CD4-positive, alpha-beta T cell treated with Interleukin-6 at 100 ng/mL for 8 hours (primary cell): ENCODE data around the gene SHLD3.
A peak's percentile ranks its signal among the peaks of the same experiment; 100 is the strongest.
"Not testable (repeated sequence)": the region's sequence is repeated elsewhere in the genome, so short reads cannot be mapped to it uniquely, and the experiment has no call there.

Experiments used
- DNase-seq: peaks from one replicate; pipeline ENCODE4 v3.0.0-alpha.2; 2020; ENCODE audit warnings: mixed read lengths, low spot score

Gene SHLD3, protein sequence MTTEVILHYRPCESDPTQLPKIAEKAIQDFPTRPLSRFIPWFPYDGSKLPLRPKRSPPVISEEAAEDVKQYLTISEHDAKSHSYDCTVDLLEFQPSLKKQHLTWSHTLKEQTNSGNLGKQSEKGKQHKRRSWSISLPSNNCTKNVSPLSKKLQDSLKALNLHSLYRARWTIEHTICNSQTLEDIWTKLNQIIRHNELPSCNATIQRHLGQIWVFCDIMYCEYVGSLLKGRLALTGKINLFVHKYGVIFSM

DNA sequence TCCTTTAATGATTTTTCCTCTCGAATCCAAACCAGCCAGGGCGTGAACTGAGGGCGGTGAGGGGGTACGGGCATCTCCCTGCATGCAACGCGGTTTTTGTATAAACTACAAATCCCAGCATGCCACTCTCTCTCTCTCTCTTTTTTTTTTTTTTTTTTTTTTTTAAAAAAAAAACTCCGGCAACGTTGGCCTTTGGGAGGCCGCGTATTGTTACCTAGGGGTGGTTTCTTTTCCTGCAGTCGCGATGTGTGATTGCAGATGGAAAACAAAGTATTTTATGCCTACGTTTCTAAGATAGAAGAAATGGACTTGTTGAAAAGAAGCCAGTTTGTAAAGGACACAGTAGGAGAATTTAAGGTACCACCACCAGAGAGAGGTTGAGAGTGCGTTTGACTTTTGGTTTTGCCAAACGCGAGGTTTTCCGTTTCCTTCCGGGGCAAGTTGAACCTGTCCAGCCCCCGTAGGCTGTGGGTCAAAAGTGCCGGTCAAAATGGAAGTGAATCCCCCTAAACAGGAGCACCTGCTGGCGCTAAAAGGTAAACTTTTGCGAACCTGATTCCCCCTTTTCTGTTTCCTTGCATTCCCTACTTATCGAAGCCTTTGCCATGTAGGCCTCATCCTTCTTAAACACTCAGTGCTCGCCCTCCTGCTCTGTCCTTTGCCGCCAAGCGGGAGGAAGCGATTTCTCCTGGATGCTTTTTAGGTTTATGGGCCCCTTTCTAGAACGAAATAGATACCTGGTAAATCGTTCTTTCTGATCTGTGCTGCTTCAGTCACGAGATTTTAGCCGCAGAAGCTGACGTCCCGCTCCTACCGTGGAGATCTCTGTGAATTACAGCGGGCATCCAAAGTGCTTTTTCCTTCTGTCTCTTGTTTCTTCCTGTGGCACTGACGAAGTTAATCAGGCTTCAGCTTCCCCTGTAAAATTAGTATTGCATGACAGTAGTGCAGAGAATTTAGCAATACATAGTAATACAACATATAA lies at the start of gene SHLD3, which contains the start of gene TRAPPC13:
SHLD3 (plus strand) TSS at position 457 of the 985 bp plus-strand sequence. CDS start 4,561 bp downstream, outside the sequence.
TRAPPC13 (plus strand) TSS at position 457 of the 985 bp plus-strand sequence; CDS start at position 491, 34 bp downstream.
- DNase-seq = peak; percentile 87

DNA sequence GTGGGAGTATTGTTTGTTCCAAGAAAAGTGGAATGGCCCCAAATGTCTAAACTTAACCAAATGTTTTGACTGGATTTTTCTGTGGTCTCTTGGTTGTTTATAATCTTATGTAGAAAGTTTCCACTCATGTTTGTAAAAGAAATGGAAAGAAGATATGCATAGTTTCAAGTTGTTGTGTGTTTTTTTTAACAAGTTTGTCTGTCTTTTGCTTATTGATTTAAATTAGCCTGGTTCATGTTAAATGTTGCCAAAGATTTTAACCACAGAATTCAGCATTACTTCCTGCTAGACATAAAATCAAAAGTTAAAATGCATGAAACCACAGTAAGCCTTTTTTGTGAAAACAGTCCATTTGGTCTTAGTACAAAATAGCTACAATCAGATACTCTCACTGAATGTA lies 47.7 kb upstream of the SHLD3 start:
- DNase-seq = no peak

DNA sequence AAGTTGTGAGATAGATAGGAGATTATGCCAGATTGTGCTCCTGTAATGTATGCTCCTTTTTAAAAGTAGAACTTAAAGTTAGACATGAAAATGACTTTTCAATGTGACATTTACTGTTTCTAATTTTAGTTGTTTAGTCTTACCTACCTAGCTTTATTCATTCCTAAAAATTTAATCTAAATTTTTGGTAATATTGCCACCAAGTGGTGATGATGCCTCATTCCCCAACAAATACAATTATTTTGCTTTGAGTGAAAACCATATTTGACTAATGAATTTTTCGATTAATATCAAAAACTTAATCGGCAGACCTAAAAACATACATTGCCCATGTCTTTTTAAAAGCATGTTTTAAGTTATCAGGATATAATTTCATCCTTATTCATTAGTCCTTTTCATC lies 36.1 kb upstream of the SHLD3 start:
- DNase-seq = no peak

DNA sequence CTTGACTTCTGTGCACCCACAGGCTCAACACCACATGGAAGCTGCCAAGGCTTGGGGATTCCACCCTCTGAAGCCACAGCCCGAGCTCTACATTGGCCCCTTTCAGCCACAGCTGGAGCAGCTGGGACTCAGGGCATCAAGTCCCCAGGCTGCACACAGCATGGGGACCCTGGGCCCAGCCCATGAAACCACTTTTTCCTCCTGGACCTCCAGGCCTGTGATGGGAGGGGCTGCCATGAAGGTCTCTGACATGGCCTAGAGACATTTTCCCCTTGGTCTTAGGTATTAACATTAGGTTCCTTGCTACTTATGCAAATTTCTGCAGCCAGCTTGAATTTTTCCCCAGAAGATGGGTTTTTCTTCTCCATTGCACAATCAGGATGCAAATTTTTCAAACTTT lies 23.1 kb upstream of the SHLD3 start:
- DNase-seq = not testable (repeated sequence)

DNA sequence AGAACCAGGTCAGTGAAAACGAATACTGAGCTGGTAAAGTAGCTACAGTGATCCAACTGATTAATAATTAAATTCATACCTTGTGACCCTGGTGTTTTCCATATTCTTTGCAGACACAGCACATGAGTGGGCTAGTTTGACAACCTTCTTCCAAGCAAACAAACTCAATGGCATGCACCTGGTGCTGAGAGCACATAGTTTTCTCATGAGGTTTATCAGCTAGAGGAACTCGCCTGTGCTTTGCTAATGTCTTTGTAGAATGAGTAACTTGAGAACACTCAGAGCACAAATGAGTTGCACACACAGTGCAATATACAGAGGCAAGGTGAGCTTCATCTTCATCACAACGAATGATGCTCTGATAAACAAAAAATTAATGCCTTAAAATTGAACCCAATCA lies 13.3 kb upstream of the SHLD3 start:
- DNase-seq = no peak

DNA sequence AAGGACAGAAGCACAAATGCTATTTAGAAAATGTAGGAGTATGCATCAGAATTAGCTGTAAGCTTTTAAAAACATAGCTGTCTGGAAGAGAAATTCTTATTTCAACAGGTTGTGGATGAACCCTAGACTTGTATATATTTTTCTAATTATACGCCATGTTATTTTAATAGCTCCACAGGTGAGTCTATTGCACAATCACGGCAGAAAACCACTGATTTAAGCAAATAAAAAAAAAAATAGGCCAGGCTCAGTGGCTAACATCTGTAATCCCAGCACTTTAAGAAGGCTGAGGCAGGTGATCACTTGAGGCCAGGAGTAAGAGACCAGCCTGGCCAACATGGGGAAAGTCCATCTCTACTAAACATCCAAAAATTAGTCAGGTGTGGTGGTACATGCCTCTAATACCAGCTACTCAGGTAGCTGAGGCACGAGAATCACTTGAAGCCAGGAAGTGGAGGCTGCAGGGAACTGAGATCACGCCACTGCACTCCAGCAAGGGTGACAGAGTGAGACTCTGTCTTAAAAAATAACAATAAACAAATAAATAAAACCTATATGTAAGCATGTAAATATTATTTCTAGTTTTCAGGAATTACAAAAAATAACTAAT lies 12.4 kb upstream of the SHLD3 start:
- DNase-seq = no peak

DNA sequence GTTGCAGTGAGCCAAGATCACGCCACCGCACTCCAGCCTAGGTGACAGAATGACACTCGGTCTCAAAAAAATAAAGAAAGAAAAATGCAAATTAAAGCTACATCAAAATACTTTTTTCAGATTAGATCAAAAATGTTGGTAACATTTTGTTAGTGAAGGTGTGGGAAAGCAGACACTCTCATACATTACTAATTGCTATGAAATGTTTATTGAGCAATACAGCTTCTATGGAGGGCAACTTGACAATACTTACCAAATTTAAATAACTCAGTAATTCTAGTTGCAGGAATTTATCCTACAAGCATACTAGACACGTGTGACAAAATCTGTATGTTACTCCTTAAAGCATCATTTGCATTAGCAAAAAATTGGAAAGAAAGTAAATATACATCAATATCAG lies 4.8 kb upstream of the SHLD3 start:
- no peak for DNase-seq

DNA sequence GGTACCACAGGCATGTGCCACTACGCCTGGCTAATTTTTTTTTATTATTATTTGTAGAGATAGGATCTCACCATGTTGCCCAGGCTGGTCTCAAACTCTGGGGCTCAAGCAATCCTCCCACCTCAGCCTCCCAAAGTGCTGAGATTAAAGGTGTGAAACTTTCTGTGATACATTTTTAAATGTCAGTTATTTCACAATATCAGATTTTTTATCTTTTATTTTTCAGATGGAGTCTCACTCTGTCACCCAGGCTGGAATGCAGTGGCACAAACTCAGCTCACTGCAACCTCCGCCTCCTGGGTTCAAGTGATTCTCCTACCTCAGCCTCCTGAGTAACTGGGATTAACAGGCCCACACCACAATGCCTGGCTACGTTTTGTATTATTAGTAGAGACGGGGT lies 2.9 kb upstream of the SHLD3 start:
- not testable (repeated sequence) for DNase-seq

DNA sequence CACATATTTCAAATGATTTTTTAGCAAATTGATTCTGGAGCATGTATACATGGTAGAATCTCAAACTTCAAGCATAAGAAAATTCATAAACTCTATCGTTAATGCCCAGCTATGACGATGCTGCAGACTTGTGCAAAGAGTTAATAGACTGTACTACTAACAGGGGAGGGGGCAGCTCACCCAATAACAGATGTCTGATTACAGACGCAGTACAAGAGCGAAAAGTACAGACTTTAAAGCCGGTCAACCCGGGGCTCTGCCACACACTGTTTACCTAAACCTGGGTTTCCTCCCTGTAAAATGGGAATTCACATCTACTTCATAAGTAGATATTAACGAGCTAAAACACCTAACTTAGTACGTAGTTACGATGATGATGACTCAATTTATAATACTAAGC lies 1.3 kb upstream of the SHLD3 start:
- no peak for DNase-seq

DNA sequence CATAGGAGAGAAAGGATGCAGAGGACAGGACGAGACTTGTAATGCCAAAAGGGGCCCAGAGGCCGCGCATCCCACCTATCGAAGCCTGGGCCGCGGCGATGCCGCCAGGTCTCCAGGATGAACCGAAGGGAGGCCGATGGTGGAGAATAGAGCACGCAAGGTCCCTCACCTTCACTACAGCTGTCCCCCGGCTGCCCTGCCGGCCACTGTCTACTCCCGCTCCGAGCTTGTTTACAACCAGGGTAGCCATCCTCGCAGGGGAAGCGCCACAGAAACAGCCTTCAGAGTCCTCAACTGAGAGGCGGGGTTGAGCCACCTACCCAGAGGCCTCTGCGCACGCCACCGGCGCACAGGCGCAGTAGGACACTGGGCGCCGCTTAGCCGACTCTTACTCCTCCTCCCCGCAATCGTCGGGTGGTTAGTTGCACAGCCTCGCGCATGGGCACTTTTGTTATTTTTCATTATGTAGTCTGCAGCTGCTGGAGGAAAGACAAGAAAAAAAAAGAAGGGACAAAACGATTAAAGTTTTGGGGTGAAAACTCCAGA lies 729 bp upstream of the SHLD3 start, which contains the start of gene TRIM23:
TRIM23 (minus strand) TSS at position 309 of the 546 bp plus-strand sequence; CDS start at position 250, 59 bp downstream.
- peak; percentile 90 for DNase-seq

DNA sequence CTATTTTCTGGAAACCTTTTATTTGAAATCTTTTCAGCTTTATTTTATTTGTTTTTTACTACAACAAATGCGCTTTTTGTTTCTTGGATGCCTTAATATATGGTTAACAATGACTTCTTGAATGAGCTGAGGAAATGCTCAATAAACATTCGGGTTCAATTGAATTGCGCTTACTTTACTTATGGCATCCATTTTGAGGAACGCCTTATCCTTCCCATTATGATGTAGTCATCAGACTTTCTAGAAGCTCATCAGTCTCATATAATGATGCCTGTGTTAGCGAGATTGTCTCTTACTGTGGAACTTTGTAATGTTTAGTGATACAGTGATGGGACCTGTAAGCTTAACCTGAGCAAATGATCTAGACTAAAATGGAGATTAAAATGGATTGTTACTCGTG lies 916 bp downstream of the SHLD3 start:
- no peak for DNase-seq

DNA sequence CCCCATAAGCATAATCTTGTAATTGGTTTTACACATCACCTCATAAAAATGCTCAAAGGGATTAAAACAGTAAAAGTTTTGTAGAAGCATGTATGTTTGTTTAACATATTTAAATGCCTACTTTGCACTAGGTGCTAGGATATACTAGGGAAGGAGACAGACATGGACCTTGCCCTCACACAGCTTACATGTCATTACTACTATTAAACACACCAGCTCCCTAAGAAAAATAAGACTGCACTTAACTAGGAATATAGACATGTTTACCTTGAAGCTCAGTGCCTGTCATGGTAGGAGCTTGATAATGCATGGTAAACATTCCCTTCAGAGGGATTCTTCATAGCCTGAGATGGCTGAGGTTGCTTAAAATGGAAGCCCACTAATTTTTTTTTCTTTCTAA lies 6.2 kb downstream of the SHLD3 start:
- DNase-seq = no peak

DNA sequence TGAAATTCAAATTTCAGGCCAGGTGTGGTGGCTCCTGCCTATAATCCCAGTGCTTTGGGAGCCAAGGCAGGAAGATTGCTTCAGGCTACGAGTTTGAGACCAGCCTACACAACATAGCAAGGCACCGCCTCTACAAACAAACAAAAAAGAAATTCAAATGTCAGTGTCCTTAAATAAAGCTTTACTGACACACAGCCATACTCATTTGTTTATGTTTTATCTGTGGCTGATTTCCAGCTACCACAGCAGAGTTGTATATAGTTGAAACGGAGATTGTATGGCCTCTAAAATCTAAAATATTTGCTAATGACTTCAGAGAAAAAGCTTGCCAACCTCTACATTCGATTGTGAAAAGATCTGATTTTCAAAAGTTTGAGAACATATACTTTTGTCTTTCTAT lies 15.4 kb downstream of the SHLD3 start:
- DNase-seq = no peak

DNA sequence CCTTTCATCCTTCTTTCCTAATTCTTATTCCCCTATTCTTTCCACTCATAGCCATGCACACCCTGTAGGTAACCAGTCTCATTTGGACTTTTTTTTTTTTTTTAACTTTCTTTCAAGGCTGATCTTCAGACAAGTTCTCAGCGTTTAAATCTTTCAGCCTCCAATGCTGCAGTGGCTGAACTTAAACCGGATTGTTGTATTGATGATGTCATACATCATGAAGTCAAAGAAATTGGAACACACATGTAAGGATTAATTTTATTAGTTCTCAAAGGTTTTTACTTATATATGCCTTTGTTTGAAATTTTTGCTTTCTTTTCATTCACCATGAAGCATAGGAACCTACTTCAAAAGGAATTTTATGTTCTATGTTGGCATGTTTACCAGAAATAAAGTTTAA lies 22.1 kb downstream of the SHLD3 start:
- DNase-seq = no peak

DNA sequence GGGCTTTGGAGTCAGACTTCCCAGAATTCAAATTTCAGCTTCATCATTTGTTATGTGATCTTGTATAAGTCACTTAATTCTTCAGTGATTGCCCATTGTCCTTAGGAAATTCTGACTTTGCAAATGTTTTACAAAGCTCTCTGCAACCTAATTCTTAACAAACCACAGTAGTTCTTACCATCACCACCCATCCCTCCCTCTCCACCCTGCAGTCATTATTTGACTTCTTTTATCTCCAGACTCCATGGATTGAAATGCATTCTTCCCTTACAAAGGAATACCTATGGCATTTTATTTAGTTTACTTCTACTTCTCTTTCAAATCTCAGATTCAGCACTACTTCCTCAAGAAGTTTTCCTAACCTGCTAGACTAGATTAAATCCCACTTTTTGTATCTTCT lies 23.1 kb downstream of the SHLD3 start:
- no peak for DNase-seq

DNA sequence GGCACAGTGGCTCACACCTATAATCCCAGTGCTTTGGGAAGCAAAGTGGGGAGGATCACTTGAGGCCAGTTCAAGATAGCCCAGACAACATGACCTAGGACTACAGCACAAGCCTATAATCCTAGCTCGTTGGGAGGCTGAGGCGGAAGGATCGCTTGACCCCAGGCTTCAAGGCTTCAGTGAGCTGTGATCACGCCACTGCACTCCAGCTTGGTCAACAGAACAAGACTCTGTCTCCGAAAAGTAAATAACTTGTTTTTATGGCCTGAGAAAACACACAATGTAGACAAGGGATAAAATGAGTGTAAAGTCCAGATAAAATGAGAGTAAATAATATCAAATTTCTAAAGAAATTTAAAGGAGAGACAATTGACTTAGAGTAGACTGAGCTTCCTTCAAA lies 26.3 kb downstream of the SHLD3 start:
- no peak for DNase-seq

DNA sequence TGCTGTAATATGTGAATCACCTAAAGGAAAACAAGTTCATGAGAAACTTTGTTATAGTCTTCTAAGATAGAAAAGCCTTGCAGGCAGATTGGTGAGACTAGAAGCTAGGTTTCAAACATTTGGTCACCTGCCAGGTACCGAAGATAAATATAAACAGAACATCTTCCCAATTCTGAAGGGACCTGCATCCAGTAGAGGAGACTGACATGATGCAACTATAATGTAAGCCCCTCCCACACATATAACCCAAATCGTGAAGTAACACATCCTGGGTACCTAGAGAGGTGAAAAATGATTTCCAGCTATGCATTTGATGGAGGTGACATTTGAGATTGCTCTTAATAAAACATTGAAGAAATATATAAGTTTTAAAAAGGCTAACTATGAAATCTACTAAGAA lies 29.9 kb downstream of the SHLD3 start:
- no peak for DNase-seq

DNA sequence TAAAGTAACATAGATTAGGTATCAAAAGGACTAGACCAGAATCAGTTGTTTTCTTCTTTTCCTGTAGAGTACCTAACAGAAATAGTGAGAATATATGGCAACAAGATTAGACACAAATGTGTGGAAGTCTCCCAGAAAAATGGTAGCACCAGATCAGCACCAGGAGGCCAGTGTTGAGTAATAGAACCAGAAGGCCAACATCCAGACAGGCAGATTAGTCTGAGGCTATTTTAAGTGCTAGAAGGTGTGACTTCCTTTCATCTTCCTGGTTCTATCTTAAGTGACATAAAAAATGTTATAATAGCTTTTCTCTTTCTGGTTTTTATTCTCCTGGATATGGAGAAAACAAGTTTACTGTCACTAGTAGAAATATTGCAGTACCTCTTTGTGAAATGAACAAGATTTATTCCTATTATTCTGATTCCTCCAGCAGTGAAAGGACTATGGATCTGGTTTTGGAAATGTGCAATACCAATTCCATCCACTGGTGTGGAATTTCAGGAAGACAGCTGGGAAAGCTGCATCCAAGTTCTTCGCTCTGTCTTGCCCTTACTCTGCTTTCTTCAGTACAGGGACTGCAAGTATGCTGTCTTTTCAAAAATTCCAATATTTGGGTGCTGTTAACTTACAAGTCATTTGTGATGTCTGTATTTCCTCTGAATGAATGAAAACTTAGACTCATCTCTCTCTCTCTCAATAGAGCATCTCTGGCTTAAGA lies 39.1 kb downstream of the SHLD3 start:
- DNase-seq = no peak

DNA sequence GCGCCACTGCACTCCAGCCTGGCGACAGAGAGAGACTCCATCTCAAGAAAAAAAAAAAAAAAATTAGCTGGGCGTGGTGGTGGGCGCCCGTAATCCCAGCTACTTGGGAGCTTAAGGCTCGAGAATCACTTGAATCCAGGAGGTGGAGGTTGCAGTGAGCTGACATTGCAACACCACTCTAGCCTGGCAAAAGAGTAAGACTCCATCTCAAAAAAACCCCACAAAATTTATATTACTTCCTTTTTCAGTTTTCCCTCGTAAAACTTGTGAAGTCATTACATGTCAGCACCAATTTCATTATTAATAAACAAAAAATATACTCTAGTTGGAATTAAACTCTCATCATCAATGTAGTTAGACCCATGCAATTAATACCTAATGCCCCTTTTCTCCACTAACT lies 43.9 kb downstream of the SHLD3 start:
- DNase-seq = no peak

DNA sequence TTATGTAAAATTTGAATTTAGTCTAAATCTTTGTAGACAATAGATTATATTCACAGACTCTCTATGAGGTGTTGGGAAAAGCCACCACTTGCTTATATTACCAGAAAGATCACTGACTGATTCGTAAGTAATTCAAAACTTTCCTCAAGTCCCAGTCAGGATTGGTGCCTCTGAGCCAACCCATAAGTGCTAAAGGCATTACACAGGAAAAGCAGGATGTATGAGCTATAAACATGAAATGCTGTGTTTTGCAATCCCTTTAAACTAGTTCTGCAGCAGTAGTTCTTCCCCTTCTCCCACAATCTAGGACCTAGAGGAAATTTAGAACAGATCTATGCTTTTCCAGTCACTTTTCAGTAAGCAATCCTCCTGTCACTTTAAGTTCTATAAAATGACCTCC lies 48.0 kb downstream of the SHLD3 start:
- no peak for DNase-seq

DNA sequence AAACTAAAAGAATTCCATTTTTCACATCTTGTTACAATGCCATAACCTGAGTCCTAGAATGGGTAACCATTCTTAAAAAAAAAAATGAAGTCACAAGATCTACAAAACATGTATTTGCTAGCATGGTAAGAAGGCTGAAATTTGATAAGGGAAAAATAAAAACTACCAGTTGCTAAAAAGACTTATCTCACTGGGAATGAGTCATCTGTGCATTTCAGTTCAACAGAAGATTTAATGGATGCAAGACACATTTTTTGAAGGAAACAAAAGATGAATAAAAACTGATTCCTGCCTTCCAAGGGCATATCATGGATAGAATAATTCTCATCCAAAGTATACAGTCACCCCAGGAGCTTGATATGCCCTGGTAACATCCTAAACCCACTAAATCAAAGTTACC lies 49.9 kb downstream of the SHLD3 start:
- DNase-seq = no peak

DNA sequence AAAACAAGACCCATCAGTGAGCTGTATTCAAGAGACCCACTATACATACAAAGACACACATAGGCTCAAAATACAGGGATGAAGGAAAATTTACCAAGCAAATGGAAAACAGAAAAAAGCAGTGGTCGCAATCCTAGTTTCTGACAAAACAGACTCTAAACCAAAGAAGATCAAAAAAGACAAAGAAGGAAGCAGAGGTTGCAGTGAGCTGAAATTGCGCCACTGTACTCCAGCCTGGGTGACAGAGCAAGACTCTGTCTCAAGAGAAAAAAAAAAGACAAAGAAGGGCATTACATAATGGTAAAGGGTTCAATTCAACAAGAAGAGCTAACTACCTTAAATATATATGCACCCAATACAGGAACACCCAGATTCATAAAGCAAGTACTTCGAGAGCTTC lies 51.2 kb downstream of the SHLD3 start:
- not testable (repeated sequence) for DNase-seq
